Measurements from ENCODE around the gene MARVELD3. TPM values are rescaled to one million over a fixed set of nuclear protein-coding genes. Genes with fewer than 3 reads are reported as not detected.

MARVELD3 gene
- total and polyA plus RNA-seq, 2 donors from 2014 or later: 10.3 to 10.6 TPM

DNA sequence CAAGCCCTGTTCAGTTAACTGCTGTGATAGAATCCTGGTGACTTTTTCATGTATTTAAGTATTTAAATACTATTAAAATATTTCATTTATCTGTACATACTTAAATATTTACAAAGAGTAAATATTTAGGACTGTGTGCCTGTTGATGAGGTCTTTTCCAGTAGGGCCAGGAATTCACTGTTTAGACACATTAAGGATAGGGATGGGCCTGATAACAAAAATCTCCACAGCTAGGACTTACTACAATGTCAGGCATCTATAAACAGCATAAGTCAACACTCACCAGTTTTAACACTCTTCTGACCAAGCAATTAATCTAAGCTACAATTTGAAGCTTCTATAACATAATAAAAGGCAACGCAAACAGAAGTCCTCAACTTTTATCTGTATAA lies 47.6 kb downstream of the MARVELD3 start:
- no peak for TF ChIP-seq CTCF (IDR thresholded peaks at IDR 0.05; ENCODE audit: borderline replicate concordance, extremely low read depth, insufficient read depth)
- DNase-seq (no peak), FAIRE-seq (no peak)
- Histone ChIP-seq H3K4me3 (ENCODE audit: low read length in 3 of 3) (no peak overlapping the region), H3K36me3 (ENCODE audit: control insufficient read depth in 2 of 3, insufficient read depth in 3 of 3, low read length in 3 of 3) (peaks cover 2 to 12% (median 9%) of the 10 kb centered on the region in 3 donors), H3K9me3 (ENCODE audit: control insufficient read depth in 2 of 3, insufficient read depth in 1 of 3, low read length in 3 of 3) (no peaks in the 10 kb centered on the region), H3K27ac (ENCODE audit: low read depth in 2 of 2, low read length in 2 of 2) (no peak overlapping the region), H3K9ac (ENCODE audit: low read length in 3 of 3) (no peak overlapping the region), H3K4me1 (ENCODE audit: control insufficient read depth in 2 of 3, insufficient read depth in 2 of 3, low read depth in 1 of 3, low read length in 3 of 3) (no peaks in the 10 kb centered on the region), H3K27me3 (ENCODE audit: control insufficient read depth, insufficient read depth, low read length) (no peaks in the 10 kb centered on the region)
- intact Hi-C loops (cut with DNase I): no loop called here

DNA sequence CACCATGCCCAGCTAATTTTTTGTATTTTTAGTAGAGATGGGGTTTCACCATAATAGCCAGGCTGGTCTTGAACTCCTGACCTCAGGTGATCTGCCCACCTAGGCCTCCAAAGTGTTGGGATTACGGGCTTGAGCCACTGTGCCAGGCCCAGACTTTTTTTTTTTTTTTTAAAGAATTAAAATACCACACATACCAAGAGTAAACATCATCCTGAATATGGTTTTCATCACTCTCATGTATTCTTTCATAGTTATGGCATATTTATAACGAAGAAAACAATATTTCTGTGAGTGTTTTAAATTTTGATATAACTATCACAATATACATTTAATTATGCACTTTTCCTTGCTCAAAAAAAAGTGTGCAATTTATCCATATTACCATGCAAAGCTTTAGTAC lies 48.2 kb downstream of the MARVELD3 start:
- Histone ChIP-seq H3K36me3 (ENCODE audit: control insufficient read depth in 2 of 3, insufficient read depth in 3 of 3, low read length in 3 of 3) (peaks cover 2 to 12% (median 9%) of the 10 kb centered on the region in 3 donors), H3K9me3 (ENCODE audit: control insufficient read depth in 2 of 3, insufficient read depth in 1 of 3, low read length in 3 of 3) (no peaks in the 10 kb centered on the region), H3K27ac (ENCODE audit: low read depth in 2 of 2, low read length in 2 of 2) (no peak overlapping the region), H3K27me3 (ENCODE audit: control insufficient read depth, insufficient read depth, low read length) (no peaks in the 10 kb centered on the region), H3K9ac (ENCODE audit: low read length in 3 of 3) (no peak overlapping the region), H3K4me3 (ENCODE audit: low read length in 3 of 3) (no peak overlapping the region), H3K4me1 (ENCODE audit: control insufficient read depth in 2 of 3, insufficient read depth in 2 of 3, low read depth in 1 of 3, low read length in 3 of 3) (no peaks in the 10 kb centered on the region)
- intact Hi-C loops (cut with DNase I): no loop called here
- DNase-seq (no peak), FAIRE-seq (no peak)
- no peak for TF ChIP-seq CTCF (IDR thresholded peaks at IDR 0.05; ENCODE audit: borderline replicate concordance, extremely low read depth, insufficient read depth)

DNA sequence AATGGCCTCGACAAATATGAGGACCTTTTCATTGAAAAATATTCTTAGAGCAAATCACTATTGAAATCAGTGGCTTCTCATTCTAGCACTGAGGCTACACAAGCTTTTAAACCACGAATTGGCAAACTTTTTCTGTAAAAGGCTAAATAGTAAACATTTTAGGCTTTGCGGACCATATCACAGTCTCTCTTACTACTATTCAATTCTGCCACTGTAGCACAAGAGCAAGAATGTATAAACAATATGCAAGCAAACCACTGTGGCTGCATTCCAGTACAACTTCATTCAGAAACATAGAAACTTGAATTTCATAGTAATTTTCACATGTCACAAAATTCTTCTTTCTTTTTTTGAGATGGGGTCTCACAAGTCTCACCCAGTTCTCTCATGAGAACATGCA lies 49.4 kb downstream of the MARVELD3 start:
- Histone ChIP-seq H3K4me1 (ENCODE audit: control insufficient read depth in 2 of 3, insufficient read depth in 2 of 3, low read depth in 1 of 3, low read length in 3 of 3) (no peaks in the 10 kb centered on the region), H3K36me3 (ENCODE audit: control insufficient read depth in 2 of 3, insufficient read depth in 3 of 3, low read length in 3 of 3) (peaks cover 2 to 12% (median 4%) of the 10 kb centered on the region in 3 donors), H3K4me3 (ENCODE audit: low read length in 3 of 3) (no peak overlapping the region), H3K27me3 (ENCODE audit: control insufficient read depth, insufficient read depth, low read length) (no peaks in the 10 kb centered on the region), H3K9ac (ENCODE audit: low read length in 3 of 3) (no peak overlapping the region), H3K27ac (ENCODE audit: low read depth in 2 of 2, low read length in 2 of 2) (no peak overlapping the region), H3K9me3 (ENCODE audit: control insufficient read depth in 2 of 3, insufficient read depth in 1 of 3, low read length in 3 of 3) (no peaks in the 10 kb centered on the region)
- DNase-seq: no peak
- FAIRE-seq: no peak
- intact Hi-C loops (cut with DNase I): no loop called here
- TF ChIP-seq CTCF (IDR thresholded peaks at IDR 0.05; ENCODE audit: borderline replicate concordance, extremely low read depth, insufficient read depth): no peak

DNA sequence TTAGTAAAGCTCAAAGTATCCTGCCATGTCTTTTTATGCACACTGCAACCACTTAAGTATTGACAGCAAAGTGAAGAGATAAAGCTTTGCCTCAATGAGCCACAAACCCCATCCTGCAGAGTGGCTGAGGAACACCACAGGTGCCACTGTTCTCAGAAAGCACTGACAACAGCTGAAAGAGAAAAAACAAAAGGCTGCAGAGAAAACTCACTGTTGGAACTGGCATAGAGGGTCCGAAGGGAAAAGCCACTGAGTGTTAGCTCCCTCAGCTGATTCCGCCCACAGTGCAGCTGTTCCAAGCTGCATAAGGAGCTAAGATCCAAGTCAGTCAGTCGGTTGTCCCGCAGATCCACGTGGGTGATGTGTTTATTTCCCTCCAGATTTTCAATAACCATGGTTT lies 50.3 kb downstream of the MARVELD3 start:
- Histone ChIP-seq H3K27ac (ENCODE audit: low read depth in 2 of 2, low read length in 2 of 2) (no peak overlapping the region), H3K36me3 (ENCODE audit: control insufficient read depth in 2 of 3, insufficient read depth in 3 of 3, low read length in 3 of 3) (peaks cover 2 to 12% (median 4%) of the 10 kb centered on the region in 3 donors), H3K4me3 (ENCODE audit: low read length in 3 of 3) (no peak overlapping the region), H3K9me3 (ENCODE audit: control insufficient read depth in 2 of 3, insufficient read depth in 1 of 3, low read length in 3 of 3) (no peaks in the 10 kb centered on the region), H3K27me3 (ENCODE audit: control insufficient read depth, insufficient read depth, low read length) (no peaks in the 10 kb centered on the region), H3K9ac (ENCODE audit: low read length in 3 of 3) (no peak overlapping the region), H3K4me1 (ENCODE audit: control insufficient read depth in 2 of 3, insufficient read depth in 2 of 3, low read depth in 1 of 3, low read length in 3 of 3) (no peaks in the 10 kb centered on the region)
- intact Hi-C loops (cut with DNase I): no loop called here
- DNase-seq (no peak), FAIRE-seq (no peak)
- TF ChIP-seq CTCF (IDR thresholded peaks at IDR 0.05; ENCODE audit: borderline replicate concordance, extremely low read depth, insufficient read depth): no peak
